Right lobe of liver (tissue), 6 donors: Measurements from ENCODE around the gene MUC5AC. TPM values are rescaled to one million over a fixed set of nuclear protein-coding genes. Genes with fewer than 3 reads are reported as not detected.

Experiments
- ATAC-seq, 4 donors: fragments of 200-7000 bp; cut with Tn5 transposase; one replicate each; pipeline ENCODE4 v1.9.1; 2020; ENCODE audit warnings: mild to moderate bottlenecking in 4 of 4, moderate library complexity in 4 of 4
- DNase-seq, 3 donors: peaks; one replicate each; pipeline ENCODE4 v3.0.0-alpha.2; 2020
- H3K27ac ChIP-seq, 3 donors: fragments of 200-600 bp; one replicate each; pipeline ENCODE4 v1.8.0; 2022
- H3K27me3 ChIP-seq, 2 donors: fragments of 200-600 bp; one replicate each; pipeline ENCODE4 v1.8.0; 2022
- H3K36me3 ChIP-seq, 4 donors: fragments of 200-600 bp; sonication (generic) in 1 of 4; one replicate each; pipeline versions ENCODE4 v1.5.1 to v1.8.0; 2017 to 2022; ENCODE audit warnings: control low read depth in 1 of 4
- H3K4me1 ChIP-seq, 4 donors: fragments of 200-600 bp; sonication (generic) in 1 of 4; one replicate each; pipeline versions ENCODE4 v1.5.1 to v1.8.0; 2017 to 2022; ENCODE audit warnings: control low read depth in 1 of 4
- H3K4me3 ChIP-seq, 3 donors: fragments of 200-600 bp; one replicate each; pipeline ENCODE4 v1.8.0; 2022
- H3K9me3 ChIP-seq, 4 donors: fragments of 200-600 bp; sonication (generic) in 1 of 4; one replicate each; pipeline versions ENCODE4 v1.5.1 to v1.8.0; 2017 to 2022; ENCODE audit warnings: control low read depth in 1 of 4
- CTCF ChIP-seq, 4 donors: fragments of 200-600 bp in 3 of 4; fragments of 450-650 bp in 1 of 4; IDR thresholded peaks; one replicate each; pipeline versions ENCODE4 v1.5.1 to v1.8.0; 2016 to 2022; ENCODE audit warnings: antibody characterized with exemption in 4 of 4, mild to moderate bottlenecking in 2 of 4
- POLR2A ChIP-seq: fragments of 450-650 bp; IDR thresholded peaks from one replicate; pipeline ENCODE4 v1.6.1; 2017; ENCODE audit warnings: antibody characterized with exemption, mild to moderate bottlenecking
- WGBS: methylation state at CpG from one replicate; pipeline ENCODE4 v1.1.6; 2018; ENCODE audit warnings: low coverage, low lambda C conversion rate; ENCODE audit not compliant: insufficient coverage; ENCODE audit errors: missing lambda C conversion rate; 5-methylcytosine and 5-hydroxymethylcytosine counted together
- intact Hi-C, 2 donors: fragments of 100-400 bp; cut with DNase I; formaldehyde crosslinking; loops; one replicate each; pipeline versions ENCODE4 v1.11.2 to v1.14.1; 2022
- long read RNA-seq: library from polyadenylated mRNA; unstranded; transcript quantifications from one replicate; pipeline ENCODE4 v2.0.0, GENCODE V29; 2019
- total RNA-seq, 6 experiments: library from RNA; depleted of rRNA in 2 of 6; stranded (reverse); fragments of >200 nt in 2 of 6; fragmentation: NEBNext Ultra II Directional in 3 of 6; extraction: Animal tissue kit (Norgen Biotek cat#: 25700) in 3 of 6; gene quantifications; one replicate each; pipeline versions ENCODE4 v1.1.0 to v1.2.4, GENCODE V29; 2016 to 2023
- donor health status: DM: no; HTN: yes; CAD: no.
- donor health status: DM: no; HTN: no; CAD: no.
- donor health status: DM: no; HTN: no; CAD: no.
- donor health status: DM: no; HTN: yes; CAD: no.
- donor health status: DM: no; HTN: yes; CAD: no.

MUC5AC gene
- total RNA-seq: not detected
- long read RNA-seq: 0 reads

- TF ChIP-seq CTCF (IDR thresholded peaks at IDR 0.05) (no peak), POLR2A (no peak)
- Histone ChIP-seq H3K9me3 (no peaks in the 10 kb centered on the region), H3K4me3 (no peak within 1 kb of the TSS), H3K4me1 (no peaks in the 10 kb centered on the region), H3K27ac (no peak within 1 kb of the TSS), H3K36me3 (no peaks in the 10 kb centered on the region), H3K27me3 (no peaks in the 10 kb centered on the region)
- DNase-seq (peak in 1 of 3 donors; percentile 53), ATAC-seq (no peak)
- 53% methylated on average over 3 of the region's 32 CpGs for WGBS
- intact Hi-C loops: no loop called here
Measured at GRCh38 chr11:1157645-1158591, at the start of gene MUC5AC. TSS of gene MUC5AC (plus strand) at chr11:1157953. CDS start at chr11:1158000, 47 bp downstream.

GRCh38 chr11:1108246-1108900, 49.4 kb upstream of the MUC5AC start:
- no peaks in the 10 kb centered on the region for H3K4me1 ChIP-seq
- H3K4me3 ChIP-seq: no peak overlapping the region
- no peaks in the 10 kb centered on the region for H3K9me3 ChIP-seq
- no peak for ATAC-seq
- no peak overlapping the region for H3K27ac ChIP-seq
- WGBS: 61% methylated on average over 10 of the region's 29 CpGs
- intact Hi-C loops: no loop called here
- DNase-seq: no peak
- TF ChIP-seq CTCF (IDR thresholded peaks at IDR 0.05) (no peak), POLR2A (no peak)
- no peaks in the 10 kb centered on the region for H3K27me3 ChIP-seq
- H3K36me3 ChIP-seq: no peaks in the 10 kb centered on the region

GRCh38 chr11:1109101-1109917, 48.4 kb upstream of the MUC5AC start:
- peak in 2 of 3 donors; percentile 7 to 49 for DNase-seq

More at GRCh38 chr11:1109101-1109917, 48.4 kb upstream of the MUC5AC start:
- Histone ChIP-seq H3K4me1 (no peaks in the 10 kb centered on the region), H3K27me3 (no peaks in the 10 kb centered on the region), H3K36me3 (no peaks in the 10 kb centered on the region), H3K27ac (no peak overlapping the region), H3K4me3 (no peak overlapping the region), H3K9me3 (no peaks in the 10 kb centered on the region)
- no peak for ATAC-seq
- intact Hi-C loops: no loop called here
- 63% methylated on average over 5 of the region's 28 CpGs for WGBS
- no peak for TF ChIP-seq POLR2A
- TF ChIP-seq CTCF (IDR thresholded peaks at IDR 0.05): no peak
